ENCODE data around the gene RABL2B.
"Not testable (repeated sequence)": the region's sequence is repeated elsewhere in the genome, so short reads cannot be mapped to it uniquely, and the experiment has no call there.

Gene RABL2B

DNA sequence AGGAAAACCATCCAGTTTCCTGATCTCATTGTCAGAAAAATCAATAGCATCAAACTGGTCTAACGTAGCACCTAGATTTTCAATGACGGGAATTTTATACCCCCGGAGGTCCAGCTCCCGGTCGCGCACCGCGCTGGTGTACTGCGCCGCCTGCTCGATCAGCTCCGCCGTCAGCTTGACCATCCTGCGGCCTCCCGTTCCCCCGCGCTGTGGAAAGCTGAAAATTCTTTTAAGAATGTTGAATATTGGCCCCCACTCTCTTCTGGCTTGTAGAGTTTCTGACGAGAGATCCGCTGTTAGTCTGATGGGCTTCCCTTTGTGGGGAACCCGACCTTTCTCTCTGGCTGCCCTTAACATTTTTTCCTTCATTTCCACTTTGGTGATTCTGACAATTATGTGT is 28.2 kb downstream of the RABL2B start:
- not testable (repeated sequence) for H3K9me3 ChIP-seq (replicated peaks; ENCODE audit: insufficient read depth, low read length); H3K27me3 ChIP-seq (replicated peaks; ENCODE audit: insufficient read depth, low read length); H4K20me1 ChIP-seq (ENCODE audit: insufficient read depth, low read length); H3F3A ChIP-seq (ENCODE audit: insufficient read depth, low read length); H3K9me2 ChIP-seq (replicated peaks; ENCODE audit: insufficient read depth, low read length); H3K4me2 ChIP-seq (ENCODE audit: low read depth, low read length); DNase-seq; H3K79me2 ChIP-seq (ENCODE audit: low read length); H3K36me3 ChIP-seq (replicated peaks; ENCODE audit: insufficient read depth, low read length); H3K4me1 ChIP-seq (ENCODE audit: low read length); H3K9ac ChIP-seq (ENCODE audit: low read length); H2AFZ ChIP-seq (ENCODE audit: low read length); H3K27ac ChIP-seq (ENCODE audit: low read length); H3K4me3 ChIP-seq (ENCODE audit: low read length)

GRCh38 chr22:50749302-50750074 is 33.9 kb downstream of the RABL2B start:
- H2AFZ ChIP-seq (ENCODE audit: low read length); H3K9me2 ChIP-seq (replicated peaks; ENCODE audit: insufficient read depth, low read length); H3K4me1 ChIP-seq (ENCODE audit: low read length); H4K20me1 ChIP-seq (ENCODE audit: insufficient read depth, low read length); H3K36me3 ChIP-seq (replicated peaks; ENCODE audit: insufficient read depth, low read length); H3K27me3 ChIP-seq (replicated peaks; ENCODE audit: insufficient read depth, low read length); H3K9ac ChIP-seq (ENCODE audit: low read length); DNase-seq; H3K9me3 ChIP-seq (replicated peaks; ENCODE audit: insufficient read depth, low read length); H3K4me3 ChIP-seq (ENCODE audit: low read length); H3K27ac ChIP-seq (ENCODE audit: low read length); H3F3A ChIP-seq (ENCODE audit: insufficient read depth, low read length); H3K79me2 ChIP-seq (ENCODE audit: low read length); H3K4me2 ChIP-seq (ENCODE audit: low read depth, low read length): not testable (repeated sequence)

DNA sequence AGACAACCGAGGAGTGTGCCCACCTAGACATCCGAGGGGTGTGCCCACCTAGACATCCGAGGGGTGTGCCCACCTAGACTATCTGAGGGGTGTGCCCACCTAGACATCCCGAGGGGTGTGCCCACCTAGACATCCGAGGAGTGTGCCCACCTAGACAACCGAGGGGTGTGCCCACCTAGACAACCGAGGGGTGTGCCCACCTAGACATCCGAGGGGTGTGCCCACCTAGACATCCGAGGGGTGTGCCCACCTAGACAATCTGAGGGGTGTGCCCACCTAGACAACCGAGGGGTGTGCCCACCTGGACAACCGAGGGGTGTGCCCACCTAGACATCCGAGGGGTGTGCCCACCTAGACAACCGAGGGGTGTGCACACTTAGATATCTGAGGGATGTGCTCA is 34.8 kb downstream of the RABL2B start:
- H3F3A ChIP-seq (ENCODE audit: insufficient read depth, low read length) = not testable (repeated sequence)

GRCh38 chr22:50747521-50747920 is 35.9 kb downstream of the RABL2B start:
- H3K4me3 ChIP-seq (ENCODE audit: low read length) = not testable (repeated sequence)

More for the DNA sequence above, 34.8 kb downstream of the RABL2B start:
- H3K79me2 ChIP-seq (ENCODE audit: low read length); H3K9me2 ChIP-seq (replicated peaks; ENCODE audit: insufficient read depth, low read length); H4K20me1 ChIP-seq (ENCODE audit: insufficient read depth, low read length); H3K36me3 ChIP-seq (replicated peaks; ENCODE audit: insufficient read depth, low read length); H3K4me2 ChIP-seq (ENCODE audit: low read depth, low read length); H3K4me1 ChIP-seq (ENCODE audit: low read length); H3K27me3 ChIP-seq (replicated peaks; ENCODE audit: insufficient read depth, low read length); DNase-seq; H3K4me3 ChIP-seq (ENCODE audit: low read length); H3K27ac ChIP-seq (ENCODE audit: low read length); H3K9me3 ChIP-seq (replicated peaks; ENCODE audit: insufficient read depth, low read length); H2AFZ ChIP-seq (ENCODE audit: low read length); H3K9ac ChIP-seq (ENCODE audit: low read length): not testable (repeated sequence)

GRCh38 chr22:50744424-50744823 is 39.0 kb downstream of the RABL2B start:
- H3K9me2 ChIP-seq (replicated peaks; ENCODE audit: insufficient read depth, low read length); H3K4me1 ChIP-seq (ENCODE audit: low read length); H3K27me3 ChIP-seq (replicated peaks; ENCODE audit: insufficient read depth, low read length); H3K79me2 ChIP-seq (ENCODE audit: low read length); H3K4me2 ChIP-seq (ENCODE audit: low read depth, low read length); H3K9ac ChIP-seq (ENCODE audit: low read length); H3K9me3 ChIP-seq (replicated peaks; ENCODE audit: insufficient read depth, low read length); H3K36me3 ChIP-seq (replicated peaks; ENCODE audit: insufficient read depth, low read length); H4K20me1 ChIP-seq (ENCODE audit: insufficient read depth, low read length); H3K4me3 ChIP-seq (ENCODE audit: low read length); H3F3A ChIP-seq (ENCODE audit: insufficient read depth, low read length); H2AFZ ChIP-seq (ENCODE audit: low read length); H3K27ac ChIP-seq (ENCODE audit: low read length); DNase-seq: not testable (repeated sequence)

More at GRCh38 chr22:50747521-50747920, 35.9 kb downstream of the RABL2B start:
- H4K20me1 ChIP-seq (ENCODE audit: insufficient read depth, low read length); H2AFZ ChIP-seq (ENCODE audit: low read length); H3K36me3 ChIP-seq (replicated peaks; ENCODE audit: insufficient read depth, low read length); DNase-seq; H3K27me3 ChIP-seq (replicated peaks; ENCODE audit: insufficient read depth, low read length); H3K4me1 ChIP-seq (ENCODE audit: low read length); H3K9me3 ChIP-seq (replicated peaks; ENCODE audit: insufficient read depth, low read length); H3K9me2 ChIP-seq (replicated peaks; ENCODE audit: insufficient read depth, low read length); H3K9ac ChIP-seq (ENCODE audit: low read length); H3K4me2 ChIP-seq (ENCODE audit: low read depth, low read length); H3F3A ChIP-seq (ENCODE audit: insufficient read depth, low read length); H3K79me2 ChIP-seq (ENCODE audit: low read length); H3K27ac ChIP-seq (ENCODE audit: low read length): not testable (repeated sequence)

GRCh38 chr22:50740714-50741113 is 42.7 kb downstream of the RABL2B start:
- not testable (repeated sequence) for H4K20me1 ChIP-seq (ENCODE audit: insufficient read depth, low read length); H3K27ac ChIP-seq (ENCODE audit: low read length); H3K27me3 ChIP-seq (replicated peaks; ENCODE audit: insufficient read depth, low read length); H3F3A ChIP-seq (ENCODE audit: insufficient read depth, low read length); H3K36me3 ChIP-seq (replicated peaks; ENCODE audit: insufficient read depth, low read length); H3K4me1 ChIP-seq (ENCODE audit: low read length); H3K9ac ChIP-seq (ENCODE audit: low read length); H3K4me2 ChIP-seq (ENCODE audit: low read depth, low read length); H3K79me2 ChIP-seq (ENCODE audit: low read length); H3K9me3 ChIP-seq (replicated peaks; ENCODE audit: insufficient read depth, low read length); H3K9me2 ChIP-seq (replicated peaks; ENCODE audit: insufficient read depth, low read length); DNase-seq; H3K4me3 ChIP-seq (ENCODE audit: low read length); H2AFZ ChIP-seq (ENCODE audit: low read length)
